CD4-positive, alpha-beta T cell (primary cell): ENCODE measurements around the gene ALS2CL. TPM values are rescaled to one million over a fixed set of nuclear protein-coding genes. Genes with fewer than 3 reads are reported as not detected.

Source experiments
- ATAC-seq: fragments of 200-7000 bp; cut with Tn5 transposase; one replicate; pipeline ENCODE4 v1.10.0; 2022; ENCODE audit warnings: mild to moderate bottlenecking; ENCODE audit not compliant: poor library complexity
- CTCF ChIA-PET: fragments of 350-600 bp; sonication (Branson Sonifier 250); formaldehyde crosslinking; loops from one replicate; lab custom pipeline; 2021; ENCODE audit warnings: antibody characterized with exemption, inconsistent platforms; lab: Charles Lee
- POLR2A ChIA-PET: fragments of 350-600 bp; sonication (Branson Sonifier 250); formaldehyde crosslinking; loops from one replicate; lab custom pipeline; 2021; ENCODE audit warnings: antibody characterized with exemption, inconsistent platforms; lab: Charles Lee
- DNase-seq, 14 experiments: peaks; one replicate each; pipeline ENCODE4 v3.0.0-alpha.2; 2013 to 2020; ENCODE audit warnings: mixed read lengths in 2 of 14
- H3K27ac ChIP-seq, 2 donors: one replicate each; pipeline versions ENCODE4 v1.5.1 to v1.7.0; 2013; ENCODE audit warnings: low read length in 2 of 2, low read depth in 1 of 2, mild to moderate bottlenecking in 1 of 2
- H3K27me3 ChIP-seq, 2 experiments: 1 replicate in 1 of 2; 2 replicates in 1 of 2; pipeline versions ENCODE4 v1.6.1 to v1.7.0; 2013; ENCODE audit warnings: low read length in 2 of 2, control low read depth in 1 of 2, mild to moderate bottlenecking in 1 of 2, moderate library complexity in 1 of 2; ENCODE audit not compliant: insufficient read depth in 2 of 2, control insufficient read depth in 1 of 2
- H3K36me3 ChIP-seq: one replicate; pipeline ENCODE4 v1.6.1; 2013; ENCODE audit warnings: low read length, control low read depth; ENCODE audit not compliant: insufficient read depth
- H3K4me1 ChIP-seq: one replicate; pipeline ENCODE4 v1.6.1; 2013; ENCODE audit warnings: low read length, control low read depth; ENCODE audit not compliant: insufficient read depth
- H3K4me3 ChIP-seq: one replicate; pipeline ENCODE4 v1.5.1; 2013; ENCODE audit warnings: mild to moderate bottlenecking, low read length, moderate library complexity
- H3K9me3 ChIP-seq, 2 experiments: 1 replicate in 1 of 2; 2 replicates in 1 of 2; pipeline versions ENCODE4 v1.6.1 to v1.7.0; 2013; ENCODE audit warnings: low read length in 2 of 2, mild to moderate bottlenecking in 2 of 2, control low read depth in 1 of 2, moderate library complexity in 1 of 2; ENCODE audit not compliant: control insufficient read depth in 1 of 2, insufficient read depth in 1 of 2
- H3K27ac Mint-ChIP-seq: one replicate; pipeline ENCODE4 v1.8.0; 2020; ENCODE audit warnings: mixed read lengths
- H3K27me3 Mint-ChIP-seq: one replicate; pipeline ENCODE4 v1.8.0; 2021; ENCODE audit warnings: mixed read lengths
- H3K36me3 Mint-ChIP-seq: one replicate; pipeline ENCODE4 v1.8.0; 2021; ENCODE audit warnings: low read depth, mixed read lengths
- H3K4me1 Mint-ChIP-seq: one replicate; pipeline ENCODE4 v1.8.0; 2021; ENCODE audit warnings: low read depth, mixed read lengths
- H3K4me3 Mint-ChIP-seq: one replicate; pipeline ENCODE4 v1.8.0; 2020; ENCODE audit warnings: mild to moderate bottlenecking, mixed read lengths
- H3K9me3 Mint-ChIP-seq: one replicate; pipeline ENCODE4 v1.8.0; 2020; ENCODE audit warnings: mixed read lengths
- intact Hi-C, 2 experiments: fragments of 100-400 bp; cut with DNase I in 1 of 2; cut with micrococcal nuclease in 1 of 2; formaldehyde crosslinking; loops; one replicate each; pipeline versions ENCODE4 v1.15.1 to v1.9.0; 2023 to 2025; cut with DNase I, micrococcal nuclease
- total RNA-seq, 174 experiments: library from RNA in 2 of 174; stranded (reverse) in 2 of 174; gene quantifications; one replicate each; pipeline ENCODE4 v1.2.3 and lab custom pipeline; 2021 to 2026
- TF ChIP-seq, protein P1 (sequence below): fragments of 200-600 bp; IDR thresholded peaks from one replicate; pipeline ENCODE4 v1.8.0; 2022; ENCODE audit warnings: antibody characterized with exemption, mild to moderate bottlenecking

ALS2CL gene
- total RNA-seq, 2 experiments from 2014 or later, result 45.8 to 47.6 TPM

GRCh38 chr3:46619845-46620778 is 73.4 kb downstream of the ALS2CL start:
- no peak overlapping the region for H3K27ac Mint-ChIP-seq
- H3K9me3 Mint-ChIP-seq, result no peaks in the 10 kb centered on the region
- ATAC-seq (no peak), DNase-seq (no peak)
- Histone ChIP-seq H3K27me3 (peaks cover 8 to 14% of the 10 kb centered on the region in 2 experiments), H3K9me3 (no peaks in the 10 kb centered on the region), H3K27ac (no peak overlapping the region), H3K4me3 (no peak overlapping the region), H3K4me1 (no peaks in the 10 kb centered on the region), H3K36me3 (no peaks in the 10 kb centered on the region)
- H3K27me3 Mint-ChIP-seq, result peaks cover 12% of the 10 kb centered on the region
- H3K36me3 Mint-ChIP-seq, result no peaks in the 10 kb centered on the region
- H3K4me1 Mint-ChIP-seq, result no peaks in the 10 kb centered on the region
- H3K4me3 Mint-ChIP-seq, result no peak overlapping the region
- intact Hi-C loops, result no loop called here
- ChIA-PET CTCF (interaction anchor here (3.3 kb wide), 1 partner anchor 10 kb away, joined by 10 read pairs; no protein-coding TSS in a partner anchor), POLR2A (no interaction called here)
- TF ChIP-seq, protein P1, sequence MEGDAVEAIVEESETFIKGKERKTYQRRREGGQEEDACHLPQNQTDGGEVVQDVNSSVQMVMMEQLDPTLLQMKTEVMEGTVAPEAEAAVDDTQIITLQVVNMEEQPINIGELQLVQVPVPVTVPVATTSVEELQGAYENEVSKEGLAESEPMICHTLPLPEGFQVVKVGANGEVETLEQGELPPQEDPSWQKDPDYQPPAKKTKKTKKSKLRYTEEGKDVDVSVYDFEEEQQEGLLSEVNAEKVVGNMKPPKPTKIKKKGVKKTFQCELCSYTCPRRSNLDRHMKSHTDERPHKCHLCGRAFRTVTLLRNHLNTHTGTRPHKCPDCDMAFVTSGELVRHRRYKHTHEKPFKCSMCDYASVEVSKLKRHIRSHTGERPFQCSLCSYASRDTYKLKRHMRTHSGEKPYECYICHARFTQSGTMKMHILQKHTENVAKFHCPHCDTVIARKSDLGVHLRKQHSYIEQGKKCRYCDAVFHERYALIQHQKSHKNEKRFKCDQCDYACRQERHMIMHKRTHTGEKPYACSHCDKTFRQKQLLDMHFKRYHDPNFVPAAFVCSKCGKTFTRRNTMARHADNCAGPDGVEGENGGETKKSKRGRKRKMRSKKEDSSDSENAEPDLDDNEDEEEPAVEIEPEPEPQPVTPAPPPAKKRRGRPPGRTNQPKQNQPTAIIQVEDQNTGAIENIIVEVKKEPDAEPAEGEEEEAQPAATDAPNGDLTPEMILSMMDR, result no peak

Other genes with a start within 250 kb of the ALS2CL start
- not detected for gene LTF, start 228.8 kb downstream of the ALS2CL start, total RNA-seq
- not detected for gene RTP3, start 195.7 kb downstream of the ALS2CL start, total RNA-seq
- under 1 TPM; 0.59 to 0.91 TPM for gene LRRC2, start 127.4 kb downstream of the ALS2CL start, total RNA-seq
- gene FAM240A, start 81.2 kb downstream of the ALS2CL start, total RNA-seq, result not detected
- gene TMIE, start 7.7 kb upstream of the ALS2CL start, total RNA-seq, result 1 to 10 TPM in 1 of 2 experiments, under 1 TPM in 1; 0.92 to 1.2 TPM
- not detected for gene PRSS50, start 24.2 kb upstream of the ALS2CL start, total RNA-seq
- not detected for gene MYL3, start 169.8 kb upstream of the ALS2CL start, total RNA-seq
- not detected for gene PTH1R, start 184.0 kb upstream of the ALS2CL start, total RNA-seq